Endothelial cell of umbilical vein (primary cell): Measurements from ENCODE around the gene GRB14.

Source experiments
- CTCF ChIP-seq, 2 donors: IDR thresholded peaks; 1 replicate in 1 of 2; 2 replicates in 1 of 2; pipeline ENCODE4 v1.5.1; 2011; ENCODE audit warnings: low read length in 2 of 2, mild to moderate bottlenecking in 2 of 2, moderate library complexity in 2 of 2, control low read depth in 1 of 2, inconsistent platforms in 1 of 2, low read depth in 1 of 2; ENCODE audit not compliant: insufficient read depth in 1 of 2; ENCODE audit errors: extremely low read depth in 1 of 2
- EZH2 ChIP-seq: IDR thresholded peaks from 2 replicates; pipeline ENCODE4 v1.6.1; 2012; ENCODE audit warnings: borderline replicate concordance, low read depth, mild to moderate bottlenecking, moderate library complexity, low read length, inconsistent platforms; ENCODE audit not compliant: severe bottlenecking
- JUN ChIP-seq: IDR thresholded peaks from 2 replicates; pipeline ENCODE4 v1.6.1; 2011; ENCODE audit warnings: borderline replicate concordance, low read depth; ENCODE audit not compliant: insufficient read length, insufficient read depth
- MAX ChIP-seq: IDR thresholded peaks from 2 replicates; pipeline ENCODE4 v1.6.1; 2011; ENCODE audit not compliant: insufficient read depth, insufficient read length
- MYC ChIP-seq: IDR thresholded peaks from one replicate; pipeline ENCODE4 v1.6.1; 2011; ENCODE audit warnings: mild to moderate bottlenecking, low read depth, low read length
- POLR2A ChIP-seq: IDR thresholded peaks from 2 replicates; pipeline ENCODE4 v1.6.1; 2012; ENCODE audit warnings: low read depth, mild to moderate bottlenecking, control low read depth, low read length
- POLR2AphosphoS5 ChIP-seq: IDR thresholded peaks from 2 replicates; pipeline ENCODE4 v1.6.1; 2012; ENCODE audit warnings: low read depth, mild to moderate bottlenecking, control low read depth, low read length, moderate library complexity; ENCODE audit not compliant: insufficient read depth

GRCh38 chr2:164510895-164511294 lies 110.4 kb downstream of the GRB14 start:
- TF ChIP-seq MAX (no peak), POLR2A (no peak), CTCF (IDR thresholded peaks at IDR 0.05; ENCODE audit: extremely low read depth in 1 of 2, insufficient read depth in 1 of 2, low read depth in 1 of 2, low read length in 2 of 2) (no peak), EZH2 (no peak), POLR2AphosphoS5 (no peak), JUN (no peak), MYC (no peak)
